ENCODE results near the gene MYO1E. TPM values are rescaled to one million over a fixed set of nuclear protein-coding genes. Genes with fewer than 3 reads are reported as not detected.
"Not testable (repeated sequence)": the region's sequence is repeated elsewhere in the genome, so short reads cannot be mapped to it uniquely, and the experiment has no call there.

Gene MYO1E
- total RNA-seq, 1 donor: 17.3 TPM

GRCh38 chr15:59171067-59171397 is 201.6 kb downstream of the MYO1E start:
- Histone ChIP-seq H3K9me3 (ENCODE audit: low read depth, low read length) (no peaks in the 10 kb centered on the region), H3K4me3 (ENCODE audit: low read length) (no peak overlapping the region), H3K4me1 (ENCODE audit: insufficient read depth, low read length) (peaks cover 25% of the 10 kb centered on the region), H3K27me3 (ENCODE audit: insufficient read depth, low read length) (no peaks in the 10 kb centered on the region)

GRCh38 chr15:59170295-59171066 is 202.2 kb downstream of the MYO1E start:
- Histone ChIP-seq H3K4me3 (ENCODE audit: low read length) (no peak overlapping the region), H3K9me3 (ENCODE audit: low read depth, low read length) (no peaks in the 10 kb centered on the region), H3K4me1 (ENCODE audit: insufficient read depth, low read length) (peaks cover 20% of the 10 kb centered on the region), H3K27me3 (ENCODE audit: insufficient read depth, low read length) (no peaks in the 10 kb centered on the region)

GRCh38 chr15:59169251-59169708 is 203.4 kb downstream of the MYO1E start:
- no peaks in the 10 kb centered on the region for H3K9me3 ChIP-seq (ENCODE audit: low read depth, low read length)
- H3K4me1 ChIP-seq (ENCODE audit: insufficient read depth, low read length): peaks cover 8% of the 10 kb centered on the region
- H3K4me3 ChIP-seq (ENCODE audit: low read length): no peak overlapping the region
- no peaks in the 10 kb centered on the region for H3K27me3 ChIP-seq (ENCODE audit: insufficient read depth, low read length)

DNA sequence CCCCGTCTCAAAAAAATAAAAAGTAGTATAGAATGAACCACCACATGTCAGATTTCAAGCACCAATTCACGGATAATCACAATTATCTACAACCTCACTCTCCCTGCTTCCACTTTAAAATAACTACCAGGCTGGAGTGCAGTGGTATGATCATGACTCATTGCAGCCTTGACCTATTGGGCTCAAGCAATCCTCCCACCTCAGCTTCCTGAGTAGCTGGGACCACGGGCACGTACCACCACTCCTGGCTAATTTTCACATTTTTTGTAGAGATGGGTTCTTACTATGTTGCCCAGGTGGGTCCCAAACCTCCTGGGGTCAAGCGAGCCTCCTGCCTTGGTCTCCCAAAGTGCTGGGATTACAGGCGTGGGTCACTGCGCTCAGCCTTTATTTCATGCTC is 204.1 kb downstream of the MYO1E start:
- H3K4me3 ChIP-seq (ENCODE audit: low read length): no peak overlapping the region
- H3K27me3 ChIP-seq (ENCODE audit: insufficient read depth, low read length): no peaks in the 10 kb centered on the region
- no peaks in the 10 kb centered on the region for H3K9me3 ChIP-seq (ENCODE audit: low read depth, low read length)
- peaks cover 8% of the 10 kb centered on the region for H3K4me1 ChIP-seq (ENCODE audit: insufficient read depth, low read length)

- Histone ChIP-seq H3K4me3 (ENCODE audit: low read length) (no peak overlapping the region), H3K4me1 (ENCODE audit: insufficient read depth, low read length) (peaks cover 8% of the 10 kb centered on the region), H3K27me3 (ENCODE audit: insufficient read depth, low read length) (no peaks in the 10 kb centered on the region), H3K9me3 (ENCODE audit: low read depth, low read length) (no peaks in the 10 kb centered on the region)
These were observed 205.9 kb downstream of the MYO1E start for GRCh38 chr15:59166601-59167265.

DNA sequence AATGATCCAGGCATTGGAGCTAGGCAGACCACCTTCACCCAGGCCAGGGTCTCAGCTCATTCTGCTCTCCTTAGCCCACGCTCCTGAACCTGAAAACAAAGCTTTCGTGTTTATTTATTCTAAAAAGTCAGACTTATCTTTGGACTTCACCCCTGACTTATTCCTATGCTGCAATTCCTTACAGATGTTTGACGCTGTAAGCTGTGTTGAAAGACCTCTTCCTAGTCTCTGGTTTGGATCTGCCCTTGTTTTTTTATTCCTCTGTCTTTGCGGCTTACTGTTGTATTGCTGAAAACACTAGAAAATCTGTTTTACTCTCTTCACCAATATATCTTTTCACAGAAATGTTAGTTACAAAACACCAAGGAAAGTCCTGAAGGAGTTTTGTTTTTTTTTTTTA is 206.5 kb downstream of the MYO1E start:
- H3K4me1 ChIP-seq (ENCODE audit: insufficient read depth, low read length): peaks cover 8% of the 10 kb centered on the region
- no peaks in the 10 kb centered on the region for H3K9me3 ChIP-seq (ENCODE audit: low read depth, low read length)
- no peak overlapping the region for H3K4me3 ChIP-seq (ENCODE audit: low read length)
- no peaks in the 10 kb centered on the region for H3K27me3 ChIP-seq (ENCODE audit: insufficient read depth, low read length)

DNA sequence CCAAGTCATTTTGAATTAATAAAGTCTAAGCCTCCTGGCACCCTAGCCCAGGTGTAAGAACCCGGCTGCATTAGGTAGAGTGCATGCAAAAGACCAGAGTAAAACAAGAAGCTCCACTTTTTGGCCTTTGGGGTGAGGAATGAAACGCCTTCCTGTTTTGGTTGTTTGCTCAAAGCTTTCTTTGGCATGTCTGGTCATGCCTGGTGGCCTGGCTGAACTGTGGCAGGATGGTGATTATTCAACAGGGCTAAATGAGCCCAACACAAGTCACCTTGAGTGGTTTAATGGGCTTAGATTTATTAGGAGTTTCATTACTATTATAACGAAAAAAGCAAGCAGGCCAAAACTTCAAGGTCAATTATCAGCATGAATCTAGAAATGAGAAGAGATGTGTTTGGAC is 206.9 kb downstream of the MYO1E start:
- Histone ChIP-seq H3K9me3 (ENCODE audit: low read depth, low read length) (no peaks in the 10 kb centered on the region), H3K4me3 (ENCODE audit: low read length) (no peak overlapping the region), H3K27me3 (ENCODE audit: insufficient read depth, low read length) (no peaks in the 10 kb centered on the region), H3K4me1 (ENCODE audit: insufficient read depth, low read length) (peaks cover 8% of the 10 kb centered on the region)

DNA sequence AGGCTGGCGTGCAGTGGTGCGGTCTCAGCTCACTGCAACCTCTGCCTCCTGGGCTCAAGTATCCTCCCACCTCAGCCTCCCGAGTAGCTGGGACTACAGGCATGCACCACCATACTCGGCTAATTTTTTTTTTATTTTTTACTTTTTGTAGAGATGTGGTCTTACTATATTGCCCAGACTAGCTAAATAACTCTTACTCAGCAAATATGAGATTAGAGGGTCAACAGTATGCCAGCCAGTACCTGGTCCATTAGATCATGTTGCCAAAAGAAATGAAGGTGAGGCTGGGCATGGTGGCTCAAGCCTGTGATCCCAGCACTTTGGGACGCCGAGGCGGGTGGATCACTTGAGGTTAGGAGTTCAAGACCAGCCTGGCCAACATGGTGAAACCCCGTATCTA is 210.6 kb downstream of the MYO1E start:
- H3K4me3 ChIP-seq (ENCODE audit: low read length); H3K4me1 ChIP-seq (ENCODE audit: insufficient read depth, low read length); H3K9me3 ChIP-seq (ENCODE audit: low read depth, low read length); H3K27me3 ChIP-seq (ENCODE audit: insufficient read depth, low read length): not testable (repeated sequence)

GRCh38 chr15:59160880-59161593 is 211.6 kb downstream of the MYO1E start:
- peaks cover 9% of the 10 kb centered on the region for H3K4me1 ChIP-seq (ENCODE audit: insufficient read depth, low read length)
- H3K27me3 ChIP-seq (ENCODE audit: insufficient read depth, low read length): no peaks in the 10 kb centered on the region
- H3K4me3 ChIP-seq (ENCODE audit: low read length): no peak overlapping the region
- H3K9me3 ChIP-seq (ENCODE audit: low read depth, low read length): no peaks in the 10 kb centered on the region

DNA sequence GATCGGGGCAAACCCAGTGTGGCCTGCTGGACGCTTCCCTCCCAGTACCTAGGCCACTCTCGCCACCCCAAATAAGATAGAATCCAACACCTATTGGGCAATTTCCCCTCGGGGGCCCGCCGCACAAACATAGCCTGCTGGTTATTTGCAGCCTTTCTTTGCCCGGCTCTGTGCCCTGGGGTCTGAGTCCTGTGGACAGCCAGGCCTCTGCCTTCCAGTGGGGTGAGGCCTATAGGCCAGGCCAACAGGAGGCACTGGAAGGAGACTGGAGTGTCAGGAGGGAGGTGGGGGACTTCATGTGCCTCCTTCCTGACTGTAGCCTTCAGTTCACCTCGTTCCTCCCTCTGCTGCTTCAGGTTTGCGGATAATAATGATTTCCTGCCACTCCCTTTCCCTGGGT is 213.5 kb downstream of the MYO1E start:
- H3K27me3 ChIP-seq (ENCODE audit: insufficient read depth, low read length): no peaks in the 10 kb centered on the region
- no peaks in the 10 kb centered on the region for H3K9me3 ChIP-seq (ENCODE audit: low read depth, low read length)
- no peak overlapping the region for H3K4me3 ChIP-seq (ENCODE audit: low read length)
- H3K4me1 ChIP-seq (ENCODE audit: insufficient read depth, low read length): peaks cover 9% of the 10 kb centered on the region

GRCh38 chr15:59158701-59159034 is 214.0 kb downstream of the MYO1E start:
- no peak overlapping the region for H3K4me3 ChIP-seq (ENCODE audit: low read length)
- no peaks in the 10 kb centered on the region for H3K27me3 ChIP-seq (ENCODE audit: insufficient read depth, low read length)
- no peaks in the 10 kb centered on the region for H3K9me3 ChIP-seq (ENCODE audit: low read depth, low read length)
- H3K4me1 ChIP-seq (ENCODE audit: insufficient read depth, low read length): peaks cover 9% of the 10 kb centered on the region

DNA sequence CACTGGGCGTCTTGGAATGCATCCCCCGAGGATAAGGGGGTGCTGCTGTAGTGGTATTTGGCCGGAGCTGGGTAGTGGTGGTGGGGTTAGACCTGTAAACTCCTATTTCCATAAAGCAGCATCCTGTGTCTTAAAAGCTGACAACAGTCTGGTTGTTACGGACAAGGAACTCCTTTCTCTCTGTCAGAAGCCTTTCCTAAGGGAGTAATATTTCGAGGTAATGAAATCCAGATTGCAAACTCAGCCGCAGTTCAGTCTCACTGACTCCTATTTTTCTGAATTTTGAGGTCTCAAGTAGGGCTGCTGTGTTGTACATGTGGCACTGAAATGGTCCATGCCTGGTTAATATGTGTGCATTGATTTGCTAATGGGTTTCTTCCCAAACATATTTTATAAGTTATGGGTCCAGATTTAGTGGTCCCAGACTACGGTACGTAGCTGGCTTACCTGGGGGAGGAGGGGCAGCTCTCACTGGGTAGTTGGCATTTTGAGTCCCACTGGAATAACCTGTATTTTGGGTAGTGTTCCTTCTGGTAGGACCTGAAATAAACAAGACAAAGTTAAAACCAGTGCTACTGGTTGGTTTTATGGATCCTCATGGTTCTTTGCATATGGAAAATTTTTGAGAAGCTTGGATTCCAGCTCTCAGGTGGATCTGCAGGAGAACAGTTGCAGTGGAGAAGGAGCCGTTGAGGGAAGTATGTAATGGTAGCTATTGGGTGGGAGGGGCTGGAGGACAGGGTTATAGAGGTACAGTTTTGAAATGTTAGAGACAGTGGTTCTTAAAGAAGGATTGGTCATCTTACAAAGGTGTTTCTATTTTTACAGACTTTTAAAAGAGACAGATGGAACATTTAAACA is 214.6 kb downstream of the MYO1E start:
- no peaks in the 10 kb centered on the region for H3K9me3 ChIP-seq (ENCODE audit: low read depth, low read length)
- H3K4me3 ChIP-seq (ENCODE audit: low read length): no peak overlapping the region
- H3K27me3 ChIP-seq (ENCODE audit: insufficient read depth, low read length): no peaks in the 10 kb centered on the region
- peaks cover 9% of the 10 kb centered on the region for H3K4me1 ChIP-seq (ENCODE audit: insufficient read depth, low read length)

- no peaks in the 10 kb centered on the region for H3K27me3 ChIP-seq (ENCODE audit: insufficient read depth, low read length)
- peaks cover 9% of the 10 kb centered on the region for H3K4me1 ChIP-seq (ENCODE audit: insufficient read depth, low read length)
These were observed 215.3 kb downstream of the MYO1E start for GRCh38 chr15:59157396-59157795.

DNA sequence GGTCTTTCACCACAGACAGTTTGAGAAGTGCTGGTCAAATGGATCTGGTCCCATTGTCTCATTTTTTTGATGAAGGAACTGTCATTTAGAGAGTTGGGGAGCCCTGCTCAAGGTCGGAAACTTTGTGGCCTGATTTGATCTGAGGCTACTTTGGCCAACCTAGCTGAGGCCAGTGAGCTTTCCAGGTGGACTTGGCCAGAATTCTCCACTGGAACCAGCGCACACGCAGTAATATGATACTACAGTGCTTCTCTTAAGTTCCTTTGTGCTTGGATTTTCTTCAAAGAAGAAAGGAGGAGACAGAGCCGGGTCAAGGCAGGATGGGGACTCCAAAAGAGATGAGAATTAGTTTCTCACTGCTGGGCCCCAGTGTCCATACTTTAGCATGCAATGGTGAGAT is 217.2 kb downstream of the MYO1E start:
- Histone ChIP-seq H3K4me1 (ENCODE audit: insufficient read depth, low read length) (peaks cover 9% of the 10 kb centered on the region), H3K9me3 (ENCODE audit: low read depth, low read length) (no peaks in the 10 kb centered on the region), H3K27me3 (ENCODE audit: insufficient read depth, low read length) (no peaks in the 10 kb centered on the region), H3K4me3 (ENCODE audit: low read length) (no peak overlapping the region)

More at GRCh38 chr15:59157396-59157795, 215.3 kb downstream of the MYO1E start:
- no peak overlapping the region for H3K4me3 ChIP-seq (ENCODE audit: low read length)
- H3K9me3 ChIP-seq (ENCODE audit: low read depth, low read length): no peaks in the 10 kb centered on the region

DNA sequence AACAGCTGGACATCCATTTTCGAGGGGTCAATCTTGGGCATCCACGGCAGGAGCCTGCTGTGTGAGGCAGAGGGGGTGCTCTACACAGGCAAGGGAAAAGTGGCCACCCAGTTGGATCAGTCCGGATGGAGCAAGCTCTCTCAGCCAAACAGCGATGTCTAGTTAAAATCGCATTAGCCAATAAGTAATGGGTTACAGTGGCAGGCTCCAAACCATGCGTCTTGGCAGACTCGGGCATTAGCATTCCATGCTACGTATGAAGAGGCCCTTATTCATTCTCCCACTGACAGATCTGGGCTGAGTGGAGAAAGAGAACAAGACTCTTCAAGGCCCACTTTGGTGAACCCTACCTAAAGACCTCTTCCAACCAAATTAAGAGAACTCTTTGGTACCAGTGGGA is 218.4 kb downstream of the MYO1E start:
- no peaks in the 10 kb centered on the region for H3K9me3 ChIP-seq (ENCODE audit: low read depth, low read length)
- peaks cover 6% of the 10 kb centered on the region for H3K4me1 ChIP-seq (ENCODE audit: insufficient read depth, low read length)
- no peak overlapping the region for H3K4me3 ChIP-seq (ENCODE audit: low read length)
- no peaks in the 10 kb centered on the region for H3K27me3 ChIP-seq (ENCODE audit: insufficient read depth, low read length)

Measured in mononuclear cell (primary cell).